Left lung (tissue), 10 donors: Measurements from ENCODE around the gene DLX5. TPM values are rescaled to one million over a fixed set of nuclear protein-coding genes. Genes with fewer than 3 reads are reported as not detected.

Experiments
- ATAC-seq: fragments of 200-7000 bp; cut with Tn5 transposase; one replicate; pipeline ENCODE4 v1.9.1; 2020; ENCODE audit warnings: moderate library complexity
- DNase-seq, 4 donors: peaks; one replicate each; pipeline ENCODE4 v3.0.0-alpha.2; 2013 to 2020
- H3K27ac ChIP-seq, 2 donors: fragments of 200-600 bp; sonication (generic) in 1 of 2; one replicate each; pipeline versions ENCODE4 v1.5.0 to v1.8.0; 2020 to 2021
- H3K27me3 ChIP-seq, 2 donors: fragments of 200-600 bp; sonication (generic) in 1 of 2; one replicate each; pipeline versions ENCODE4 v1.5.0 to v1.8.0; 2020 to 2021
- H3K36me3 ChIP-seq, 2 donors: fragments of 200-600 bp; sonication (generic) in 1 of 2; one replicate each; pipeline versions ENCODE4 v1.5.0 to v1.8.0; 2020 to 2021
- H3K4me1 ChIP-seq, 2 donors: fragments of 200-600 bp; one replicate each; pipeline ENCODE4 v1.8.0; 2021
- H3K4me3 ChIP-seq, 2 donors: fragments of 200-600 bp; sonication (generic) in 1 of 2; one replicate each; pipeline versions ENCODE4 v1.5.0 to v1.8.0; 2020 to 2021; ENCODE audit warnings: mild to moderate bottlenecking in 1 of 2
- H3K9me3 ChIP-seq, 2 donors: fragments of 200-600 bp; sonication (generic) in 1 of 2; one replicate each; pipeline versions ENCODE4 v1.5.0 to v1.8.0; 2020 to 2021
- intact Hi-C, 2 donors: fragments of 100-400 bp; cut with DNase I; formaldehyde crosslinking; loops; one replicate each; pipeline versions ENCODE4 v1.11.2 to v1.14.2; 2022
- polyA plus RNA-seq, 6 donors: library from polyadenylated mRNA; unstranded; fragments of 120-200 nt; gene quantifications; one replicate each; pipeline ENCODE4 v1.2.1, GENCODE V29; 2013; ENCODE audit not compliant: insufficient read length in 6 of 6
- total RNA-seq, 2 donors: library from RNA; stranded (reverse); fragmentation: NEBNext Ultra II Directional; extraction: Animal tissue kit (Norgen Biotek cat#: 25700); gene quantifications; one replicate each; pipeline ENCODE4 v1.2.1, GENCODE V29; 2021
- TF ChIP-seq, protein P1 (sequence below), 2 donors: fragments of 200-600 bp; sonication (generic) in 1 of 2; IDR thresholded peaks; one replicate each; pipeline versions ENCODE4 v1.5.0 to v1.8.0; 2021; ENCODE audit warnings: antibody characterized with exemption in 2 of 2
- donor health status: DM: no; HTN: yes; CAD: no.
- donor health status: DM: no; HTN: no; CAD: no.

Gene DLX5
- total and polyA plus RNA-seq, 8 donors = 1.8 to 25.3 (median 15.6) TPM; not detected in 1

- no peak for DNase-seq
- H3K27me3 ChIP-seq = peaks cover 97 to 100% of the 10 kb centered on the region in 2 donors
These were observed 22.7 kb downstream of the DLX5 start for GRCh38 chr7:97001656-97002554.

GRCh38 chr7:97001221-97001620 is 23.4 kb downstream of the DLX5 start:
- TF ChIP-seq, protein P1, sequence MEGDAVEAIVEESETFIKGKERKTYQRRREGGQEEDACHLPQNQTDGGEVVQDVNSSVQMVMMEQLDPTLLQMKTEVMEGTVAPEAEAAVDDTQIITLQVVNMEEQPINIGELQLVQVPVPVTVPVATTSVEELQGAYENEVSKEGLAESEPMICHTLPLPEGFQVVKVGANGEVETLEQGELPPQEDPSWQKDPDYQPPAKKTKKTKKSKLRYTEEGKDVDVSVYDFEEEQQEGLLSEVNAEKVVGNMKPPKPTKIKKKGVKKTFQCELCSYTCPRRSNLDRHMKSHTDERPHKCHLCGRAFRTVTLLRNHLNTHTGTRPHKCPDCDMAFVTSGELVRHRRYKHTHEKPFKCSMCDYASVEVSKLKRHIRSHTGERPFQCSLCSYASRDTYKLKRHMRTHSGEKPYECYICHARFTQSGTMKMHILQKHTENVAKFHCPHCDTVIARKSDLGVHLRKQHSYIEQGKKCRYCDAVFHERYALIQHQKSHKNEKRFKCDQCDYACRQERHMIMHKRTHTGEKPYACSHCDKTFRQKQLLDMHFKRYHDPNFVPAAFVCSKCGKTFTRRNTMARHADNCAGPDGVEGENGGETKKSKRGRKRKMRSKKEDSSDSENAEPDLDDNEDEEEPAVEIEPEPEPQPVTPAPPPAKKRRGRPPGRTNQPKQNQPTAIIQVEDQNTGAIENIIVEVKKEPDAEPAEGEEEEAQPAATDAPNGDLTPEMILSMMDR (IDR thresholded peaks at IDR 0.05) = no peak
- no peak overlapping the region for H3K27ac ChIP-seq
- H3K27me3 ChIP-seq = peaks cover 95 to 100% of the 10 kb centered on the region in 2 donors
- no peaks in the 10 kb centered on the region for H3K36me3 ChIP-seq
- intact Hi-C loops = no loop called here
- no peak for ATAC-seq
- DNase-seq = no peak
- no peaks in the 10 kb centered on the region for H3K9me3 ChIP-seq
- H3K4me1 ChIP-seq = peaks cover 0 to 13% of the 10 kb centered on the region in 2 donors
- H3K4me3 ChIP-seq = no peak overlapping the region

More at GRCh38 chr7:97001656-97002554, 22.7 kb downstream of the DLX5 start:
- TF ChIP-seq, protein P1 (IDR thresholded peaks at IDR 0.05) = no peak
- Histone ChIP-seq H3K4me3 (no peak overlapping the region), H3K27ac (no peak overlapping the region), H3K36me3 (no peaks in the 10 kb centered on the region), H3K9me3 (no peaks in the 10 kb centered on the region), H3K4me1 (peaks cover 0 to 20% of the 10 kb centered on the region in 2 donors)
- no peak for ATAC-seq
- intact Hi-C loops = no loop called here

DNA sequence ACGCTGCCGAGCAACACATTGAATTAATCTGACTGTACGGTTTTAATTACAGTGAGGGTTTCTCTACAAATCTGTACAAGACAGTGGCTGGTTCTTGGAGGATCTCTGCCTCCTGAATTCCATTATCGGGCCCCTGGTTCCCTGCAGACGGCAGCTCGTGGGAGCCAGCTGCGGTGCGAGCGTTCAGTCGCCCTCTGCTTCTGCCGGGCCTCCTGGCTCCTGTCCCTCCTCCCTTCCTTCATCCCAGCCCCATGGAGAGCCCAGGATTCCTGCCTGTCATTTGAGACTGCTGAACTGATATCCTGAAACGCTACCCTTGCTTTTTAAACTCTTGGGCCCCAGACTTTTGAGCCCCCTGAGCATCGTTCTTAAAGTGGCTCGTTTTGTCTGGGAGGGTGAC is 25.9 kb downstream of the DLX5 start:
- no peaks in the 10 kb centered on the region for H3K9me3 ChIP-seq
- H3K27ac ChIP-seq = no peak overlapping the region
- TF ChIP-seq, protein P1 (IDR thresholded peaks at IDR 0.05) = no peak
- peaks cover 92 to 100% of the 10 kb centered on the region in 2 donors for H3K27me3 ChIP-seq
- intact Hi-C loops = no loop called here
- H3K4me3 ChIP-seq = no peak overlapping the region
- no peak for ATAC-seq
- H3K36me3 ChIP-seq = no peaks in the 10 kb centered on the region
- no peaks in the 10 kb centered on the region for H3K4me1 ChIP-seq
- no peak for DNase-seq

GRCh38 chr7:96998333-96998732 is 26.3 kb downstream of the DLX5 start:
- Histone ChIP-seq H3K4me1 (no peaks in the 10 kb centered on the region), H3K9me3 (no peaks in the 10 kb centered on the region), H3K4me3 (no peak overlapping the region), H3K36me3 (no peaks in the 10 kb centered on the region), H3K27ac (no peak overlapping the region), H3K27me3 (peaks cover 92 to 100% of the 10 kb centered on the region in 2 donors)
- intact Hi-C loops = no loop called here
- TF ChIP-seq, protein P1 (IDR thresholded peaks at IDR 0.05) = no peak
- DNase-seq = no peak
- ATAC-seq = no peak

GRCh38 chr7:96997512-96998032 is 27.1 kb downstream of the DLX5 start:
- intact Hi-C loops = no loop called here
- Histone ChIP-seq H3K27ac (no peak overlapping the region), H3K9me3 (no peaks in the 10 kb centered on the region), H3K36me3 (no peaks in the 10 kb centered on the region), H3K4me1 (no peaks in the 10 kb centered on the region), H3K27me3 (peaks cover 93 to 100% of the 10 kb centered on the region in 2 donors), H3K4me3 (no peak overlapping the region)
- TF ChIP-seq, protein P1 (IDR thresholded peaks at IDR 0.05) = no peak
- ATAC-seq (no peak), DNase-seq (no peak)
